A204.1 (cell line): ENCODE data around the gene SPATA2L.
"Not testable (repeated sequence)": the region's sequence is repeated elsewhere in the genome, so short reads cannot be mapped to it uniquely, and the experiment has no call there.

Experiments
- FAIRE-seq: peaks from 2 replicates; lab custom pipeline; 2012; peaks lifted over from hg19 to GRCh38; lab: Jason Lieb, UNC

The SPATA2L gene

DNA sequence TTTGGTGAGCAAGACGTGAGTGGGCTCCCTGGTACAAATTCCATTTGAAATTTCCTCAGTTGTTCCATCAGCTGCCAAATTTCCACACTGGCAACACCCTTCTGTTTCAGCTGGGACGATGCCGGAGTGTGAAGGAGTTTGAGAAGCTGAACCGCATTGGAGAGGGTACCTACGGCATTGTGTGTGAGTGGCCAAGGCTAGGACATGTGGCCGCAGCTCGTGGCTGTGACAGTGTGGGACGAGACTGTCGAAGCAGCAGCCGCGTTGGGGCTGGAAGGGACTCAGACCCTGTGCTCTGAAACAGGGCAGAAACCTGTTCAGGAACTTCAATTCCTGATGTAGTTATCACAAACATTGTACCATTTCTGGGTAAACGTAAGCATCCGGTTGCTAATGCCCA lies 12.4 kb downstream of the SPATA2L start:
- FAIRE-seq: no peak

DNA sequence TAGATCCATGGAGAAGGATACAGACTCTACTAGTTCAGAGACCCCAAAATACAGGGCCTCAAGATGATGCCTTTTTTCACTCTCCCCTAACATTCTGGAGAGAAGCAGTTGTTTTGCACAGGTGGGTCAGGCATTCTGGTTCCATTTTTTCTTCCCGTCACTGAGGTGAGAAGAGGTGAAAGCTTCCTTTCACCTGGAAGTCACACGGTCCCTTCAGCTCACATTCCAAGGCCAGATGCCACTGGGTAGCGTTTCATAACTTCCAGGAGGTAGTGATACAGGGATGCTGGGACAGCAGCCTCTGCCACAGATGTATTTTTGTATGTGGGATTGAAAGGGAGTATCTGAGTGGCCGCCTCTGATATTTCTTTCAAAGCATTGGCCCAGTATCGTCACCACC lies 13.1 kb downstream of the SPATA2L start:
- no peak for FAIRE-seq

DNA sequence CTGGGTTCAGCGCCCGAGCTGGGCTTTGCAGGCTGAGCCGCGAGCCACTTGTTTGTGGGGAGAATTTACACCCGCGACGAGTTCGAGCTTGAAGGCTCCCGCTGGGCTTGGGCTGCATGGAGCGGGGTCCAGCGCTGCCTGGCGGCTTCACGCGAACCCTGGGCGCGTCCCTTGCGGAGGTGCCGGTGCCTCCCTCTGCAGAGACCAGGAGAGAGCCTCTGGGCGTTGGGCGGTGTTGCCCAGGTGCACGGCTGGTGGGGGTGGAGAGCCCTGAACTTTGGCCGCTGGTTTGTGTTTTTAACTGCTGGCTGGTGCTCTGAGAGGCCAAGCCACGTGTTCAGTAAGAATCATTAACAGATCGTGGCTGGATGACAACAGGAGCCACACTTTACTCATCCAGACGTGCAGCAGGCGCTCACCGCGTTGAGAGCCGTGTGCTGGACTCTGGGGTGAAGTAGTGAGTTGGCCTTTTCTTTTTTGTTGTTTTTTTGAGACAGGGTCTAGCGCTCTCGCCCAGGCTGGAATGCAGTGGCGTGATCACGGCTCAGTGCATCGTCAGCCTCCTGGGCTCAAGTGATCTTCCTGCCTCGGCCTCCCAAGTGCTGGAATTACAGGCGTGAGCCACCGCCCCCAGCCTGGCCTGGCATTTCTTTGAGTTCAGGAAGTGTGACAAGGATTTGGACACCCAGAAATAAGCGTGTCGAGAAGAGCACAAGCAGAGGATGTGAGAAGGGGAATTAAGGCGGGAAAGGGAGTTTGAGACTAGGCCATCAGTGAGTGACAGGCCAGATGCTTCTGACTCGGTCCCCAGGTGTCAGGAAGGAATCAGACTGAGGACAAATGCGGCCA lies 14.2 kb downstream of the SPATA2L start:
- no peak for FAIRE-seq

DNA sequence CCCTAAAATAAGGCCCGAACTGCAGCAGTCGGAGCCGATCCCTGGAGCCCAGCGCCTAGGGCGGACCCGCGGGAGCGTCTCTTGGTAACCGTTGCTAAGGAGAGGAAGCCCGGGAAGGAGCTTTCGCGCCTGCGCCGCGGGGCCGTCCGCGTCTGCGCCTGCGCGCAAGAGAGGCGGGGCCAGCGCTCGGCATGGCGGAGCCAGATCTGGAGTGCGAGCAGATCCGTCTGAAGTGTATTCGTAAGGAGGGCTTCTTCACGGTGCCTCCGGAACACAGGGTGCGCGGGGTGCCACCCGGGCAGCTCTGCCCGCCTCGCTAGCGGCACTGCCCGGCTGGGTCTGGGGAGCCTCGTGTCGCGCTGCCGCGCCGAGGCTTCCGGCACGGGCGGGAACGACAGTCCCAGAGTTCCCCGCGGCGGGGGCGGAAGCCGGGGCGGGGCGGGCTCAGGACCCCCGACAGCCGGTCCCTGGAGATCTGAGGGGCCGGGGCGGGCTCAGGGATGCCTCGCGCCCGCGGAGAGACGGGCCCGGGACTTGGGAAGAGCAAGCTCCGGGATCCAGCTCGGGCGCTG lies 14.9 kb downstream of the SPATA2L start, which contains the start of gene CDK10:
Gene CDK10 (plus strand): TSS at position 170 of the 572 bp plus-strand sequence. CDS start 22 bp downstream, at position 192.
- FAIRE-seq: no peak

DNA sequence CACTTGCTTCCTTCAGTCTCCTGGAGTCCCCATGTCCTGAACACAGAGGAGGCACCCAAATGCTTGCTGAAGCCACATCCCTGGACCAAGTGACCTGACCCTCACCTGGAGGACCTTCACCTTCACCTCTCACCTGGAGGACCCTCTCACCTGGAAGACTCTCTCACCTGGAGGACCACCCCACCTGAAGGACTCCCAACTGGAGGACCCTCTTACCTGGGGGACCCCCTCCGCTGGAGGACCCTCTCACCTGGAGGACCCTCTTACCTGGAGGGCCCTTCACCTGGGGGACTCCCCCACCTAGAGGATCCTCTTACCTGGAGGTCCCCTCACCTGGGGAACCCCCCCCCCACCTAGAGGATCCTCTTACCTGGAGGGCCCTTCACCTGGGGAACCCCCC lies 15.6 kb downstream of the SPATA2L start:
- no peak for FAIRE-seq

DNA sequence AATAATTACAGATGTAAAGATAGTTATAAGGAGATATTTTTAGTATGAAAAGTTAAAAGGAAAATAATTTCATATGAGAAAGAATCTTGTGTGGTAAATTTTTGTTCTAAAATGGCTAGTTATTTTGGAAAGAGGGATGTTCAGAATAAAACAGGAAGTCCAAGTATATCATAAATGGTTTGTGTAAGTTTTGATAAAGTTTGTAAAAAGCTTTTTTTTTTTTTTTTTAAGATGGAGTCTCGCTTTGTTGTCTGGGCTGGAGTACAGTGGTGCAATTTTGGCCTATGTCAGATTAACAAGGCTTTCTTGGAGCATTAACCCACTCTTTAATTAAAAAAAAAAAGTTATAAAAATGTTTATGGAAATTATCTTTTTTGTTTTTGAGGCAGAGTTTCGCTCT lies 23.2 kb downstream of the SPATA2L start:
- no peak for FAIRE-seq

DNA sequence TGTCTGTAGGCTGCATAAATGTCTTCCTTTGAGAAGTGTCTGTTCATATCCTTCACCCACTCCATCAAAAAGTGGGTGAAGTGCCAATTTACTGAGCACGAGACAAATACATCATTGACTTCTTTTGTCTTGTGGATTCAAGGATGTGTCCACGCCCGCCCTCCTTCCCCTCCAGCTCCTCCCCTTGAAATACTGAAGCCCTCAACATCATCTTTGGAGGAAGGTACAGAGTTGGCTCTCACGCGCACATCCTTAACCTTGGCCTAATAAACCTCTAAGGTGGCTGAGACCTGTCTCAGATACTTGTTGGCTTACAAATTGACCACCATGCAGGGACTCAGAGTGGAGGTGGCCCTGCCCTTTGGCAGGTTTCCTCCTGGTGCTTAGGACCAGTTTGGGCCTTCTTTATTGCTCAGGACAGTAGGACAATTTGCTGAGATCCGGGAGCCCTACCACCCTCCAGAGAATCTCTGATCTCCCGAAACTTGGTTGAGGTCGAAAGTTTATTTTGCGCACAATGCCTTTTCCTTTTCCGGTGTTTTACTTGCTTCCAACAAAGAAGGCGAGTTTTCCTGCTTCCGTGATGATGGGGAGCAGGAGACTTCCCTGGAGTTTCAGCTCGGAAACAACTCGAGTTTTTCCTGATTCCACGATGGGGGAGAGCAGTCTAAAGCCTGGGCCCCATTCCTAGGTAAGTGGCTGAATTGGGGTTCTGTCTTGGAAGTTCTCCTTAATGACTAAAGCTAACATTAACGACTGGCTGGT lies 29.1 kb downstream of the SPATA2L start:
- FAIRE-seq: no peak

DNA sequence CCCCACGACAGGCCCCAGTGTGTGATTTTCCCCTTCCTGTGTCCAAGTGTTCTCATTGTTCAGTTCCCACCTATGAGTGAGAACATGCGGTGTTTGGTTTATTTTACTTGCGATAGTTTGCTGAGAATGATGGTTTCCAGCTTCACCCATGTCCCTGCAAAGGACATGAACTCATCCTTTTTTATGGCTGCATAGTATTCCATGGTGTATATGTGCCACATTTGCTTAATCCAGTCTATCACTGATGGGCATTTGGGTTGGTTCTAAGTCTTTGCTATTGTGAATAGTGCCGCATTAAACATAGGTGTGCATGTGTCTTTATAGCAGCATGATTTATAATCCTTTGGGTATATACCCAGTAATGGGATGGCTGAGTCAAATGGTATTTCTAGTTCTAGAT lies 29.9 kb downstream of the SPATA2L start:
- not testable (repeated sequence) for FAIRE-seq

DNA sequence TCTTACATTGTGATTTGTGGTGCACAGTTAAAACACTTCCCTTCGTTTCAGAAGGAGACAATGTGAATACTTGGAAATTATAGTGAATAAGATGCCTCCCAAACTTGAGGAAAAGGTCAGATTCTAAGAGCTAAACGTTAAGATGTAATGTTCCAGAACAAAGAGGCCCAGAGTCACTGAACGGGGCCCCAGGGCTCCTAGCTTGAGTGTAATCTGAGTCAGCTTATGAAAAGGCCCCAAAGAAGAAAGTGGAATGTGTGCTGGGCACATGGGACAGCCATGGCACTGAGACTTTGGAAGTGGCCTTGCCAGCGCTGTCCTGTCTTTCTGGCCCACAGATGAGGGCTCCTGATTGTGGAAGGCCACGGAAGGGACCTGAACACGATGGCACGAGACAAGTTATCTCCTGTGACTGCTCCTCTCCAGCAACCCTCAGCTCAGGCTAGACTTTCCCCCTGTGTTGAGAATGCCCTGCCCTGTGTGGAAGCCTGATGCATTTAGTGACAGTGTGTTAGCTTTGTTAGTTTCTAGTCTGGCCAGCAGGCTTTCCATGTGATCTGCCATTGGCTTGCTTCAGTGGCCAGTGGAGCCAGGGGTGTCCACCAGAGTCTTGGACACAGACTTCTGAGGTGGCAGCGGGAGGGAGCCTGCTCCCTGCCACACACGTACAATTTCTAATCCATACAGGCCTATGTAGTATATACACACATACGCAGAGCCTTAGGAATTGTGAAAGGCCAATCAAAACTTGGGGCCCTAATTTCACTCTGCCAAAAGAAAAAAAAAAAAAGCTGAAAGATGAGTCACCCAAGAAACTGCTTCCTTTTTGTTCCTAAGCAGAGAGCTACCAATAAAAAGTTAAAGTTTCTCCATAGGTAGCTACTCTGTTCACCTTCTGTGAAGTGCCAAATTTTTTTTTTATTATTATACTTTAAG lies 30.7 kb downstream of the SPATA2L start:
- FAIRE-seq: no peak

DNA sequence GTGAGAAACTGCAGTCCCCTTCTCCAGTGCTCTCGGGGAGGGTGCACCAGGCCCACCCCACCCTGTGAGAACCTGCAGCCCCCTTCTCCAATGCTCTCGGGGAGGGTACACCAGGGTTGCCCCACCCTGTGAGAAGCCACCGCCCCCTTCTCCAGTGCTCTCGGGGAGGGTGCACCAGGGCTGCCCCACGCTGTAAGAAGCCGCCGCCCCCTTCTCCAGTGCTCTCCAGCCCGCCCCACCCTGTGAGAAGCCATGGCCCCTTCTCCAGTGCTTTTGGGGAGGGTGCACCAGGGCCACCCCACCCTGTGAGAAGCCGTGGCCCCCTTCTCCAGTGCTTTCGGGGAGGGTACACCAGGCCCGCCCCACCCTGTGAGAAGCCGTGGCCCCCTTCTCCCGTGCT lies 31.8 kb downstream of the SPATA2L start:
- no peak for FAIRE-seq

DNA sequence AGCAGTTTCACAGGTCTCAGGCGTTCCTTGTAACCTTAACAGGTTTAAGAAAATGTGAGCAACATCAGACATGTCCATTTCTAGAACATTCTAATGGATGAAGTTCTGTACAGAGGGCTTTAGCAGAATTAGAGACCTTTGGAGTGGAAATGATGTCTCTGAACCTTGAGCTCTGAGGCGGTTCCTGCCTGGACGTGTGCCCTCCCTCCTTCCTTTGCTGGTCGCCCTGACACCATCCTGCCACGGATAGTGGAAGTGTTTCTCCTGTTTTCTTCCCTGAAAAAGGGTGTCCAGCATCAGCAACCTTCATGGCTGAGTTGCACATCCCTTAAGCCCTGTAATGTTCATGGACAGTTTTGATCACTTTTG lies 32.7 kb downstream of the SPATA2L start:
- FAIRE-seq: no peak

DNA sequence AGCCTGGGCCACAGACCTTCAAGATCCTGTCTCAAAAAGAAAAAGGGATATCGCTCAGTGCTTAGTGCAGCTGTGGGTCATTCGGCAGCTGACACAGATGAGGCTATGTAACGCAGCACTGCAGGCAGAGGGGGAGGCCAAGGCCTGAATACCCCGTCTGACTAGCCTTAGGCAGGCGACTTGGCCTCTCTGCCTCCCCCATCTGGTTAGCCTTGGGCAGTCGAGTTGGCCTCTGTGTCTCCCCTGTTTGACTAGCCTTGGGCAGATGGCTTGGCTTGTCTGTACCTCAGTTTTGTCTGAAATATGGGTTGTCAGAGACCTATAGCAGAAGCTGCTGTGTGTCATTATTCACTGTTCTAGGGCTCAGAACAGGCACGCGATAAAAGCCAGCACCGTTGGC lies 33.9 kb downstream of the SPATA2L start:
- FAIRE-seq: no peak

DNA sequence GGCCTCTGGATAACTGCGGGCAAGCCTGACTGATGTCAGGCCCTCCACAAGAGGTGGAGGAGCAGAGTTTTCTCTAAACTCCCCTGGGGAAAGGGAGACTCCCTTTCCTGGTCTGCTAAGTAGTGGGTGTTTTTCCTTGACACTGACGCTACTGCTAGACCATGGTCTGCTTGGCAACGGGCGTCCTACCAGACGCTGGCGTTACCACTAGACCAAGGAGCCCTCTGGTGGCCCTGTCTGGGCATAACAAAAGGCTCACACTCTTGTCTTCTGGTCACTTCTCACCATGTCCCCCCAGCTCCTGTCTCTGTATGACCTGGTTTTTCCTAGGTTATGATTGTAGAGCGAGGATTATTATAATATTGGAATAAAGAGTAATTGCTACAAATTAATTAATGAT lies 34.5 kb downstream of the SPATA2L start:
- not testable (repeated sequence) for FAIRE-seq

DNA sequence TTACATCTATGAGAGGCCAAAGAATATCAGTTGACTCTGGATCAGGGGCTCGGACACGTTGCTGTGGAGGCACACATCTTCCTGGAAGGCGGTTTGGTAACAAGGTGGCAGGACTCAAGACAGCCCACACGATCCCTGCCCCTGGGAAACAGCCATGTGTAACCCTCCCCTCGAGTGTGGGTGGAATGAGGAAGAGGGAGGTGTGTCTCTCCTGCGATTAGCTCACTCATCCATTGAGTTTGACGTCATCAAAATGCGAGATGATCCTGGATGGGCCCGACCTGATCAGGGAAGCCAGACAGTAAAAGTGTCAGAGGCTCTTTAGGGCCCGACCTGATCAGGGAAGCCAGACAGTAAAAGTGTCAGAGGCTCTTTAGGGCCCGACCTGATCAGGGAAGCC lies 37.3 kb downstream of the SPATA2L start:
- not testable (repeated sequence) for FAIRE-seq

DNA sequence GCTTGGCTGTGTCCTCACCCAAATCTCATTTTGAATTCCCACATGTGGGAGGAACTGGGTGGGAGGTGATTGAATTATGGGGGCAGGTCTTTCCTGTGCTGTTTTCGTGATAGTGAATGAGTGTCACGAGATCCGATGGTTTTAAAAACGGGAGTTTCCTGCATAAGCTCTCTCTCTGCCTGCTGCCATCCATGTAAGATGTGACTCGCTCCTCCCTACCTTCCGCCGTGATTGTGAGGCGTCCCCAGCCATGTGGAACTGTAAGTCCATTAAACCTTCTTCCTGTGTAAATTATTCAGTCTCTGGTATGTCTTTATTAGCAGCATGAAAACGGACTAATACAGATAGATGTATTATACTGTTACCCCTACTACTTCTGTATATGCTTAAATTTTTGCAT lies 40.3 kb downstream of the SPATA2L start:
- FAIRE-seq: no peak

DNA sequence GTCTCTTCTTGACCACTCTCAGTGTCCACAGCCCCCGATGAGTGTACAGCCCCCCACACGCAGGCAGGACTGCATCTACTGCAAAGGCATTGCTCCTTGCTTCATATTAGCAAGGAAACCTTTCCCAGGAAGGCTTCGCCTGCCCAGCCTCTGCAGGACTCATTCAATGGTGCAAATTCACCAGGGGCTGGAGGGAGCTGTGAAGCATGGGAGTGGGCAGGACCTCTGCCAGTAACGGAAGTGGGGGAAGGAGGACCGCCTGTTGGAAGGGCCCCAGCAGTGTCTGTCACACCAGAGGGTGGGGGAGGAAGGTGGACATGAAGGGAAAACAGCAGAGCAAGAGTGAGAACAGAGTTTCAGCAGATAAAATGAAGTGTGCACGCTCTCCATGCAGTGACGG lies 41.4 kb downstream of the SPATA2L start:
- no peak for FAIRE-seq

DNA sequence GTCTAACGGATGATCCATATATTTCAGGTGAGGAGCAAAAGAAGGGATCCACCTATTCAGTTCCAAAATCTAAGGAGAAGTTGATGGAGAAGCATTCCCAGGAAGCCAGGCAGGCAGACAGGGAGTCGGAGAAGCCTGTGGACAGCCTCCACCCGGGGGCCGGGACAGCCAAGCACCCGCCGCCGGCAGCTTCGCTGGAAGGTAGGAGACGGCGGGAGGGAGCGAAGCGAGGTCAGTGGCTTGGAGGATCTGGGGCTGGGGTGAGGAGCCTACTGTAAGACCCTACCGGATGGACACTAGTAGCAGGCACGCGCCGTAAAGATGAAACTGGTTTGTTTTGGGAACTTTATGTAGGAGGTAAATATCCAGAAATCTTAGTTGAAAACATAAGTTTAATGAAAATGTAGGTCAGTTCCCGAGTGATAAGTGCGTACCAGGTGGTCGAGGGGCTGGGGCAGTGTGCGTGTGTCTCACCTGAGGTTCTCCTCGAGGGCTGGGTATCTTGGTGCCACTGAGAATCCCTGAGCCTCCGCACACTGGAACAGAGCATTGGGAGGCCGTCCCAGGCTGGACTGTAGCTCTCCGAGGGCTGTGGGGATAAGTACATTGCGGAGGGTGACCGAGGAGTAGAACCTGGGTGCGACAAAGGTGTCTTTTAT lies 43.2 kb downstream of the SPATA2L start:
- FAIRE-seq: no peak

DNA sequence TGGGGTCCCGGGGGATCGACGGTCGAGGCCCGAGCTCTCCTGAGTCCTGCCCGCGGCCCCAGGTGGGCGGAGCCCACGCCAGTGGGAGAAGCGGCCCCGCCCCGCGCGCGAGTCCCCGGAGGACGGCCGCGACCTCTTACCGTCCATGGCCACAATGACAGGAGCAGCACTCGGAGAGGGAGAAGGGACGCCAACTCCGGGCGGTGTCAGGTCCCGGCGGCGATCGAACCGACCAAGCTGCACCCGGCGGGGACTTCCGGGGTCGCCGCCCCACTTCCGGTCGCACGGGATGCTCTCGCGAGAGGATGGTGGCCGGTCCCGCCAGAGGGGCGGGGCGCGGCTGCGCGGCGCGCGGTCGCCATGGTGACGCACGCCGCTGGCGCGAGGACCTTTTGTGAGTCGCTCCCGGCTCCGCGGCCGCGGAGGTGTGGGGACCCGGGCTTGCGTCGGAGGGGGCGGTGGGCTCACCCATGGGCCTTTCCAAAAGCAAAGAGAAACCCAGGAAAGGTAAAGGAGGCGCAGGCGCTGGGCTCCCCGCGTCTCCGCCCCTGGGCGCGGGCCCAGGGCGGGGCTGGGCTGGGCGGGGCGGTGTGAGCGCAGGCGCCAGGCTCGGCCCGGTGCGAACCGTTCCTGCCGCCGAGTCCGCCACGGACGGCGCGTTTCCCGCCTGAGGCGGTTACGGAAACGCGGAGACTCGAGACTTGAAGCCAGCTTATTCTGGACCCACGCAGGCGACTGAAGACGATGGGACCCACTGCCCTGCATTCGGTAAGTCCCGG lies 43.9 kb downstream of the SPATA2L start, which contains the start of the genes CHMP1A and SPATA33:
Gene CHMP1A (minus strand): TSS at position 267 of the 779 bp plus-strand sequence. CDS start 120 bp downstream, at position 147.
Gene SPATA33 (plus strand): TSS at position 395 of the 779 bp plus-strand sequence. CDS start 76 bp downstream, at position 471.
- no peak for FAIRE-seq

DNA sequence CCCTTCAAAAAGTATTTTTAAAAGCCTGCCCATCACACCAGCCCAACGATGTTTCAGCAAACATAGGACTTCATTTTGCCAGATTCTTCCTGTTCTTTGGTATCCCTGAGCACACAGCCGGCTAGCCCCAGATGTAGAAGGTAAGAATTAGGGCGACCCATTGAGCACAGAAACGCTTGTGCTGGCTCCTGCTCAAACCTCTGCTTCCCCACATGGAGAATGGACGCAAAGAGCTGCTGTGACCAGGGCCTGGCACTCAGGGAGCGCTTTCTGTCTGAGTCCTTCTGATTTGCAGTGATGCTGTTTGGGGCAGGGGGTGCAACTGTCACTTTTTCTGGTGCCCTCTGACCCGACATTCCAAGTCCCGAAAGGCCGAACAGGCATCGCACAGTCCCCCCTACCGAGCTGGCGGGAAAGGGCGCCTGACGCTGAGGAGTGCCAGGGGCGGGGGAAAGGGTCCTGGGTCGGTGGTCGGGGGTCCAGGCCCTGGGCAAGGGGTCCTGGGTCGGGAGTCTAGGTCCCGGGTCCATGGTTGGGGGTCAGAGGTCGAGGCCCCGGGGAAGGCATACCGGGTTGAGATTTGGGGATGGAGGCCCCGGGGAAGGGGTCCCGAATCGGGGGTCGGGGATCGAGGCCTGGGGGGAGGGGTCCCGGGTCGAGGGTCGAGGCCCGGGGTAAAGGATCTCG lies 44.9 kb downstream of the SPATA2L start:
- no peak for FAIRE-seq
